Activated T-helper 1 cell treated with anti-CD3 and anti-CD28 coated beads, Interleukin-12 subunit alpha, Interleukin-12 subunit beta, Interleukin-2, Interleukin-4 antibody, amounts not matched to agents 30 ng/mL and 10 ng/mL and 1 ng/mL, durations not matched to agents 14 hours and 24 hours and 36 hours (primary cell): ENCODE data around the gene ILF3. TPM values are rescaled to one million over a fixed set of nuclear protein-coding genes. Genes with fewer than 3 reads are reported as not detected.

Experiments used
- DNase-seq: peaks from one replicate; pipeline ENCODE4 v3.0.0; 2021; ENCODE audit warnings: low spot score
- H3K27ac Mint-ChIP-seq: one replicate; pipeline ENCODE4 v1.8.0; 2021; ENCODE audit warnings: mild to moderate bottlenecking, mixed read lengths
- H3K27me3 Mint-ChIP-seq: one replicate; pipeline ENCODE4 v1.8.0; 2022; ENCODE audit warnings: mild to moderate bottlenecking, moderate library complexity, mixed read lengths; ENCODE audit not compliant: insufficient read depth
- H3K36me3 Mint-ChIP-seq: one replicate; pipeline ENCODE4 v1.8.0; 2021; ENCODE audit warnings: low read depth, mixed read lengths
- H3K4me1 Mint-ChIP-seq: one replicate; pipeline ENCODE4 v1.8.0; 2021; ENCODE audit warnings: low read depth, mixed read lengths
- H3K4me3 Mint-ChIP-seq: one replicate; pipeline ENCODE4 v1.8.0; 2021; ENCODE audit warnings: mild to moderate bottlenecking, moderate library complexity, mixed read lengths
- H3K9me3 Mint-ChIP-seq: one replicate; pipeline ENCODE4 v1.8.0; 2021; ENCODE audit warnings: mixed read lengths
- intact Hi-C: fragments of 100-400 bp; cut with micrococcal nuclease; formaldehyde crosslinking; loops from one replicate; pipeline ENCODE4 v1.15.1; 2024
- total RNA-seq: library from RNA; stranded (reverse); gene quantifications from 2 replicates; pipeline ENCODE4 v1.2.3, GENCODE V29; 2022

ILF3 gene
- total RNA-seq, 1 donor from 2014 or later, result 536 TPM

DNA sequence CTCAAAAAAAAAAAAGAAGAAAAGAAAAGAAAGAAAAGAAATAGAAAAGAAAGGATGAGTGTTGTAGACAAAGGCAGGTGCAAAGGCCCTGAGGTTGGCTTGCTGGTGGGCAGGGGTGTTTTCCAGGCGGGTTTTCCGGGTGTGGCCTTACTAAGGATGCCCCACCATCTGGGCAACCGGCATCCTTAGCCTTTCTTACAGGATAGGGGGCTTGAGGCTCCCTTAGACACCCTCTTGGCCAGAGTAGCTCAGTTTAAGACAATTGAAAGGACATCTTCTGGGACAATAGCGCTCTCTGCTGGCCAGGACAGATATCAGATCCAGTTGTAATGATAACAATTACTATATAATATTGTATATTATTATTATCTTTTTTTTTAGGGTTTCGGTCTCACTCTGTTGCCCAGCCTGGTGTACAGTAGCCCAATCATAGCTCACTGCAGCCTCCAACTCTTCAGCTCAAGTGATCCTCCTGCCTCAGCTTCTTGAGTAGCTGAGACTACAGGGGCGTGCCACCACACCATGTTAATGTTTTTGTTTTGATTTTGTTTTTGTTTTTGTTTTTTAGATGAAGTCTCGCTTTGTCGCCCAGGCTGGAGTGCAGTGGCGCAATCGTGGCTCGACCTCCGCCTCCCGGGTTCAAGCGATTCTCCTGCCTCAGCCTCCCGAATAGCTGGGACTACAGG is 45.6 kb downstream of the ILF3 start:
- Mint-ChIP-seq H3K9me3 (no peaks in the 10 kb centered on the region), H3K27ac (no peak overlapping the region), H3K4me3 (no peak overlapping the region), H3K4me1 (peaks cover 32% of the 10 kb centered on the region), H3K36me3 (no peaks in the 10 kb centered on the region), H3K27me3 (peaks cover 6% of the 10 kb centered on the region)
- DNase-seq, result peak; percentile 59
- intact Hi-C loops, result loop anchor here (1.0 to 10.0 kb wide), 4 partner anchors 118 to 365 kb away; partner anchors contain the start of genes CDC37, ICAM3, KEAP1 and RAVER1

DNA sequence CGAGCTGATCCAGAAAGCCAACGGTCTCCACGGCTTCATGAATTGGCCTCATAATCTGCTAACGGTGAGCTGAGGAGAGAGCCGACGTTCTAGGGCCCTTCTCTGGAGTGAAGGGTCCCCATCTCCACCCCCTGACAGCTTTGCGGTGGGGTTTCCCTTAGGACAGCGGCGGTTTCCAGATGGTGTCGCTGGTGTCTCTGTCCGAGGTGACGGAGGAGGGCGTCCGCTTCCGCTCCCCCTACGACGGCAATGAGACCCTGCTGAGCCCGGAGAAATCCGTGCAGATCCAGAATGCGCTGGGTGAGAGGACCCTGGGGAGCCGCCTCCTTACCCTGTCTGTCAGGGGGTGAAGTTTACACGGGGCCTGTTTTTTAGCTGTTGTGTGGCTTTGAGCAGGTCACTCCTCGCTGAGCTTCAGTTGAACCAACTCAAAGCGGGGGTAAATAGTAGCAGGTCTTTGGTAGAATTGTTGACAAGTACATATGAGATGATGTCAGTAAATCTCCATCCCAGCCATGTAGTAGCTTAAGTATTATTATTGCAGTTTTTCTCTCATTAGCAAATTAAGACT is 47.9 kb downstream of the ILF3 start:
- peaks cover 2% of the 10 kb centered on the region for H3K36me3 Mint-ChIP-seq
- H3K4me1 Mint-ChIP-seq, result peaks cover 13% of the 10 kb centered on the region
- H3K4me3 Mint-ChIP-seq, result peak overlapping the region; percentile 90
- peak overlapping the region; percentile 72 for H3K27ac Mint-ChIP-seq
- no peak for DNase-seq
- H3K27me3 Mint-ChIP-seq, result peaks cover 1% of the 10 kb centered on the region
- intact Hi-C loops, result loop anchor here (1.0 kb wide), 2 partner anchors 49 to 98 kb away; no protein-coding TSS in a partner anchor
- H3K9me3 Mint-ChIP-seq, result no peaks in the 10 kb centered on the region

DNA sequence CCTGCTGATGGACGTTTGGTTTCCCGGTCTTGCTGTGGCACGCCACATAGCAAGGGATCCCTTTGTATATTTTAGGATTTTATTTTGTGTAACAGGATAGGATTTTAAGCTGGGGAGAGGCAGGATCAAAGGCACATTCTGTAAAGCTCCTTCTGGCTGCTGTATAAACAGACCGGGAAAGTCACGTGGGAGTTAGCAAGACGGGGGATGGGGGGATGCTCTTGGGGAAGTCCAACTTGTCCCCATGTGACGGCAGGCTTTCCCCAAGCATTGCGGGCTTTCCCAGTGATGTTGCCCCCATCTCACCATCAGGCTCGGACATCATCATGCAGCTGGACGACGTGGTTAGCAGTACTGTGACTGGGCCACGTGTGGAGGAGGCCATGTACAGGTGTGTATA is 52.8 kb downstream of the ILF3 start:
- no peak for DNase-seq
- H3K36me3 Mint-ChIP-seq, result peaks cover 5% of the 10 kb centered on the region
- intact Hi-C loops, result no loop called here
- no peaks in the 10 kb centered on the region for H3K9me3 Mint-ChIP-seq
- H3K27ac Mint-ChIP-seq, result no peak overlapping the region
- H3K4me1 Mint-ChIP-seq, result peaks cover 4% of the 10 kb centered on the region
- no peaks in the 10 kb centered on the region for H3K27me3 Mint-ChIP-seq
- no peak overlapping the region for H3K4me3 Mint-ChIP-seq

DNA sequence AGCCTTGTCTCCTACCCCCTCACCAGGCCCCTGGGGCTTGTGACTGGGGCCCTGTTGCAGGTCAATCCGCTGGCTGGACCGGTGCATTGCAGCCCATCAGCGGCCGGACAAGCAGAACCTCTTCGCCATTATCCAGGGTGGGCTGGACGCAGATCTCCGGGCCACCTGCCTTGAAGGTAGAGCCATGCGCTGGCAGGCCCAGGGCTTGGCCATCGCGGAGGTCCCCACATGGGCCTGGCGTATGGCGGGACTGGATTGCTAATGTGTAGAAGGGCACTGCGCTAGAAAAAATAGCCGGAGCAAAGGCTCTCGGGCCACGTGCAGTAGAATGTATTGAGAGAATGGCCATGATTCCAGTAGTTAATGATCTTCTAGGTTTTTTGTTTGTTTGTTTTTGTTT is 53.3 kb downstream of the ILF3 start:
- no peak for DNase-seq
- H3K27ac Mint-ChIP-seq, result no peak overlapping the region
- intact Hi-C loops, result no loop called here
- H3K9me3 Mint-ChIP-seq, result no peaks in the 10 kb centered on the region
- peaks cover 5% of the 10 kb centered on the region for H3K36me3 Mint-ChIP-seq
- H3K27me3 Mint-ChIP-seq, result no peaks in the 10 kb centered on the region
- no peak overlapping the region for H3K4me3 Mint-ChIP-seq
- H3K4me1 Mint-ChIP-seq, result no peaks in the 10 kb centered on the region

DNA sequence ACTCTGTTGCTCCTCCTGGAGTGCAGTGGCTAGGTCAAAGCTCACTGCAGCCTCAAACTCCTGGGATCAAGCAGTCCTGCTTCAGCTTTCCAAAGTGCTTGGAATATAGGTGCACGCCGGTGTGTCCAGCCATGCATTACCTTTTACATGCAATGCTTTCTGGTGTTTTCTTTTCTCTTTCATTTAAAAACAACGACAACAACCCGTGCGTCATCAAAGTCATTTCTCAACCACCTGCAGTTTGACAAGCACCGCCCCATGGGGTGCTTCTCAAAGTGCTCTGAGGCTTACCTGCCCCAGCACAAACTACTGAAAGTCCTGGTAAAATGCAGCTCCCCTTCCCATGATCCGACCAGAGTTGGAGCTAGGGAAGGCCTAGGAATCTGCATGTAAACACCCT is 54.1 kb downstream of the ILF3 start:
- no peaks in the 10 kb centered on the region for H3K27me3 Mint-ChIP-seq
- peaks cover 5% of the 10 kb centered on the region for H3K36me3 Mint-ChIP-seq
- no peak for DNase-seq
- no peaks in the 10 kb centered on the region for H3K4me1 Mint-ChIP-seq
- H3K27ac Mint-ChIP-seq, result no peak overlapping the region
- no peak overlapping the region for H3K4me3 Mint-ChIP-seq
- no peaks in the 10 kb centered on the region for H3K9me3 Mint-ChIP-seq
- intact Hi-C loops, result no loop called here

DNA sequence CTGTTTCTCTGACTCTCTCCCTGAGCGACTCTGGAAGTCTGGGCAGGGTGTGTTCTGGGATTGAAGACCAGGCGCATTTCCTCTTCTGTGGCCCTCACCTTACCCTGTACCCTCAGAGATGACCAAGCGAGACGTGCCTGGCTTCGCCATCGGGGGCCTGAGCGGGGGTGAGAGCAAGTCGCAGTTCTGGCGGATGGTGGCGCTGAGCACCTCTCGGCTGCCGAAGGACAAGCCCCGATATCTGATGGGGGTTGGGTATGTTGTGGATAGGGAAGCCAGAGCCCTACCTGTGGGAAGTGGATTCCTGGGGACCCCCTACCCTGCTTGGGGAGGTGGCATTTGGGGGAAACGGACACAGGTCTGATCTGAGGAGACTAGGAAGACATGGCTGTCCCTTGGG is 57.9 kb downstream of the ILF3 start:
- no peaks in the 10 kb centered on the region for H3K9me3 Mint-ChIP-seq
- no peak for DNase-seq
- intact Hi-C loops, result loop anchor here (10.0 kb wide), 1 partner anchor 383 kb away; no protein-coding TSS in a partner anchor
- no peak overlapping the region for H3K27ac Mint-ChIP-seq
- no peaks in the 10 kb centered on the region for H3K27me3 Mint-ChIP-seq
- peaks cover 7% of the 10 kb centered on the region for H3K36me3 Mint-ChIP-seq
- no peak overlapping the region for H3K4me3 Mint-ChIP-seq
- H3K4me1 Mint-ChIP-seq, result peaks cover 2% of the 10 kb centered on the region

DNA sequence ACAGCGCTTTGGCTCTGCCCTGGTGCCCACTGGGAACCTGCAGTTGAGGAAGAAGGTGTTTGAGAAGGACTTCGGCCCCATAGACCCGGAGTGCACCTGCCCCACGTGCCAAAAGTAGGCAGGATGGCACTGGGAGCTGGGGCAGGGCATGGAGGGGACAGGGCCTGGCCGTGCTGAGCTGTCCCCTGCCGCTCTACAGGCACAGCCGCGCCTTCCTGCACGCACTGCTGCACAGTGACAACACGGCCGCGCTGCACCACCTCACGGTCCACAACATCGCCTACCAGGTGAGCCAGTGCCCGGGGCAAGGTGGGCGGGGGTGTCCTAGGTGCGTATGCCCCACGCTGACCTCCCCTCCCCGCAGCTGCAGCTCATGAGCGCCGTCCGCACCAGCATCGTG is 58.6 kb downstream of the ILF3 start:
- Mint-ChIP-seq H3K36me3 (peaks cover 7% of the 10 kb centered on the region), H3K4me1 (peaks cover 5% of the 10 kb centered on the region), H3K9me3 (no peaks in the 10 kb centered on the region), H3K27me3 (no peaks in the 10 kb centered on the region), H3K4me3 (no peak overlapping the region), H3K27ac (no peak overlapping the region)
- no peak for DNase-seq
- intact Hi-C loops, result loop anchor here (10.0 kb wide), 1 partner anchor 382 kb away; no protein-coding TSS in a partner anchor

DNA sequence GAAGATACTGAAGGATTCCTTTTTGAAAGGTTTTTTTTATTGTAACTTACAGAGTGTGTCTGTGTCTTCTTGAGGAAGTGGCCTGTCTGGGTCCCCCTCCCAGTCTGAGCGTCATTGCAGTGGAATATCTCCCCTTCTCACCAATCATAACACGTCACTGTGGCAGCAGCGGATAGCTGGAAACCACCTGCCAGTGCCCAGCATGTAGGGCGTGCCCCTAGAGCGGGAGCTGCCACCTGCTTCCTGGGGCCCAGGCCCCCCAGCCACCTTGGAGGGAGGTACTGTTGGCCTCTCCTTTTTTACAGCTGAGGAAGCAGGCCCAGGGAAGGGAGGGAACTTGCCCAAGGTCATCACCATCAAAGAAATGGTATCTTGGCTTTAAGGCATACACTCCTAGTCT is 59.2 kb downstream of the ILF3 start:
- H3K4me1 Mint-ChIP-seq, result peaks cover 5% of the 10 kb centered on the region
- H3K27ac Mint-ChIP-seq, result no peak overlapping the region
- no peak overlapping the region for H3K4me3 Mint-ChIP-seq
- no peak for DNase-seq
- intact Hi-C loops, result loop anchor here (10.0 kb wide), 1 partner anchor 381 kb away; no protein-coding TSS in a partner anchor
- no peaks in the 10 kb centered on the region for H3K9me3 Mint-ChIP-seq
- H3K27me3 Mint-ChIP-seq, result no peaks in the 10 kb centered on the region
- peaks cover 7% of the 10 kb centered on the region for H3K36me3 Mint-ChIP-seq

DNA sequence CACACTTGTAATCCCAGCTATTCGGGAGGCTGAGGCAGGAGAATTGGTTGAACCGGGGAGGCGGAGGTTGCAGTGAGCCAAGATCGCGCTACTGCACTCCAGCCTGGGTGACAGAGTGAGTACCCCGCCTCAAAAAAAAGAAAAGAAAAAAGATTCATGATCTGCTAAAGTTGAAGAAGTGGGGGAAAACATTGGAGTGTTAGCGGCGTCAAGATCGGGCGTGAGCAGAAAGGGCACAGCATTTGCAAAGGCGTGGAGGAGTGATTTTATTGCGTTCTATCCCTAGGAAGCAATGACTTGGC is 62.9 kb downstream of the ILF3 start:
- Mint-ChIP-seq H3K27ac (peak overlapping the region; percentile 63), H3K4me3 (peak overlapping the region; percentile 72)
- no peak for DNase-seq

DNA sequence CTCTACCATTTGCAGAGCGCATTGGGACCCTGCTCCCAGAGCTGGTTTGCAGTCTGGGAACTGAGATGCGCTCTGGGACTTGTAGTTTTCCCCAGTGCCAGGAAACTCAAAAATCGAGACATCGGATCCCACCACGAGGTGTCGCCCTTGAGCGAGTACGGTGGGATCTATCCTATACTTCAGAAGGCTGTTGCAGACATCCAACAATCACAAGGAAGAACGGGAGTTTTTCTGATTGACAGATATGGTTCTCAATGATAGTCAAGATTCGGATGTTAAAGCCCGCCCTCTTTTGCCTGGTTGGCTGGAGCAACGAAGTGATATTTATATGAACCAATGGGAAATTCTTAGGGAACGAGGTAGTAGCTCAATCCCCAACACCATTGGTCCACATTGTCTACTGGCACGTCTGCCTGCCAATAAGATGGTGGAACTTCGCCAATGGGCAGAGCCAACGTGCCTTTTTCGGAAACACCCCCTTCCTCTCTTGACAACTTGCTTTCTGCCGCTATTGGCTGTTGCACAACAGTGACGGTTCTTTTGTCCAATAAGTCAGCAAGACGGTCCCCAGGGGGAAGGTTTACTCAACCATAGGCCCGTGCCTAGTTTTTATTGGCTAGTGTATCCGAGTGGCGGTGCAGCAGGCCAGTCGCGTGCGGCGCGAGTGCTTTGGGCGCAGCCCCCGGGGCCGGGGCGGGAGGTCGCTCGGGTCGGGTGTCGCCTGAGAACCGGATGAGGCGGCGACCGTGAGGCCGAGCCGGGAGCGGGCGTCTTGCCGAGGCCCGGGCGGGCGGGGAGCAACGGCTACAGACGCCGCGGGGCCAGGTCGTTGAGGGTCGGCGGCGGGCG is 63.4 kb downstream of the ILF3 start, which contains the start of gene DNM2:
TSS of gene DNM2 (plus strand) at position 724 of the 849 bp plus-strand sequence. CDS start 164 bp downstream, outside the sequence.
- peaks cover 8% of the 10 kb centered on the region for H3K36me3 Mint-ChIP-seq
- H3K27me3 Mint-ChIP-seq, result no peaks in the 10 kb centered on the region
- peaks cover 29% of the 10 kb centered on the region for H3K4me1 Mint-ChIP-seq
- H3K27ac Mint-ChIP-seq, result peak within 1 kb of the TSS; percentile 88
- DNase-seq, result peak; percentile 99
- intact Hi-C loops, result loop anchor here (1.0 to 10.0 kb wide), 11 partner anchors 14 to 377 kb away; partner anchors contain the start of genes ILF3, SMARCA4 and TMED1
- no peaks in the 10 kb centered on the region for H3K9me3 Mint-ChIP-seq
- H3K4me3 Mint-ChIP-seq, result peak within 1 kb of the TSS; percentile 98

More for the DNA sequence above, 62.9 kb downstream of the ILF3 start:
- Mint-ChIP-seq H3K36me3 (peaks cover 8% of the 10 kb centered on the region), H3K9me3 (no peaks in the 10 kb centered on the region), H3K4me1 (peaks cover 29% of the 10 kb centered on the region), H3K27me3 (no peaks in the 10 kb centered on the region)
- intact Hi-C loops, result loop anchor here (1.0 to 10.0 kb wide), 11 partner anchors 14 to 378 kb away; partner anchors contain the start of genes ILF3, SMARCA4 and TMED1

DNA sequence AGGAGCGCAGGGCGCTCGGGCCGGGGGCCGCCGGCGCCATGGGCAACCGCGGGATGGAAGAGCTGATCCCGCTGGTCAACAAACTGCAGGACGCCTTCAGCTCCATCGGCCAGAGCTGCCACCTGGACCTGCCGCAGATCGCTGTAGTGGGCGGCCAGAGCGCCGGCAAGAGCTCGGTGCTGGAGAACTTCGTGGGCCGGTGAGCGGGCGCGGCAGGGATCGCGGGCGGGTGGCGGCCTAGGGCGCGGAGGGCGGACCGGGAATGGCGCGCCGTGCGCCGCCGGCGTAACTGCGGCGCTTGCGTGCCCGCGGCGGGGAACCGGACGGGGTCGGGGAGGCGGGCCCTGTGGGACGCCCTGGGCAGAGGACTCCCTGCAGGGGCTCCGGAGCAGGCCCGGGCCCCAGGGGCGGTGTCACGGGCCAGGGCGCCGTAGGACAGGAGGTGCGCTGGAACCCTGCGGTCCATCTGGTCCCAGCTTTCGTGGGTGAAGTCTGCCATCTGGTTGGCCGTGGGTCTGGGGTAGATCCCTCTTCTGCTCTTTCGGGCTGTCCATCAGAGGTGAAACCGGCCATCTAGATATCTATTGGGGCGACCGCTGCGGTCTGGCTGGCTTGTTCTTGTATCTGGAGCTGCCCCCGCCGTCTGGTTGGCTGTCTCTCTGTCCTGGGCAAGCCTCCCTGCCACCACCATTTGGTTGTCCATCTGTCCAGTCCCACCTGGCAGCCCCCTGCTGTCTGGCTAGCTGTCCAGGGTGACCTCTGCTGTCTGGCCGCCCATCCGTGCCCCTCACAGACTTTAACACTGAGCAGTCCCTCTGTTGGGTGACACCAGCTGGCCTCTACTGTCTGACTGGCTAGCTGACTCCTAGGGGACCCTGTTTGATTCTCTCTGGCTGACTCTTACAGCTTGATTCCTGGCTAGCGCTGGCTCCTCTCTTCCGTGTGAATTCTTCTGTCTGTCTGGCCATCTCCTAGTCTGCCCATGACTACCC is 64.4 kb downstream of the ILF3 start:
- no peaks in the 10 kb centered on the region for H3K27me3 Mint-ChIP-seq
- intact Hi-C loops, result loop anchor here (1.0 to 10.0 kb wide), 3 partner anchors 37 to 376 kb away; partner anchors contain the start of gene SMARCA4
- DNase-seq, result peak; percentile 42
- H3K4me1 Mint-ChIP-seq, result peaks cover 29% of the 10 kb centered on the region
- peak overlapping the region; percentile 98 for H3K4me3 Mint-ChIP-seq
- peaks cover 8% of the 10 kb centered on the region for H3K36me3 Mint-ChIP-seq
- no peaks in the 10 kb centered on the region for H3K9me3 Mint-ChIP-seq
- peak overlapping the region; percentile 88 for H3K27ac Mint-ChIP-seq
